GM12864 (cell line): ENCODE measurements around the gene DDT.

Experiments
- DNase-seq: peaks from one replicate; pipeline ENCODE4 v3.0.0-alpha.2; 2011; ENCODE audit warnings: low read depth
- H3K4me3 ChIP-seq: 2 replicates; pipeline ENCODE4 v1.5.1; 2011; ENCODE audit warnings: mild to moderate bottlenecking, low read depth, low read length, control low read depth
- TF ChIP-seq, protein P1 (sequence below): IDR thresholded peaks from 2 replicates; pipeline ENCODE4 v1.5.1; 2011; ENCODE audit warnings: low read depth, mild to moderate bottlenecking, moderate library complexity, low read length, control low read depth, inconsistent platforms; ENCODE audit errors: missing control alignments

DDT gene

GRCh38 chr22:24008381-24009226 lies 34.4 kb upstream of the DDT start:
- no peak overlapping the region for H3K4me3 ChIP-seq
- TF ChIP-seq, protein P1, sequence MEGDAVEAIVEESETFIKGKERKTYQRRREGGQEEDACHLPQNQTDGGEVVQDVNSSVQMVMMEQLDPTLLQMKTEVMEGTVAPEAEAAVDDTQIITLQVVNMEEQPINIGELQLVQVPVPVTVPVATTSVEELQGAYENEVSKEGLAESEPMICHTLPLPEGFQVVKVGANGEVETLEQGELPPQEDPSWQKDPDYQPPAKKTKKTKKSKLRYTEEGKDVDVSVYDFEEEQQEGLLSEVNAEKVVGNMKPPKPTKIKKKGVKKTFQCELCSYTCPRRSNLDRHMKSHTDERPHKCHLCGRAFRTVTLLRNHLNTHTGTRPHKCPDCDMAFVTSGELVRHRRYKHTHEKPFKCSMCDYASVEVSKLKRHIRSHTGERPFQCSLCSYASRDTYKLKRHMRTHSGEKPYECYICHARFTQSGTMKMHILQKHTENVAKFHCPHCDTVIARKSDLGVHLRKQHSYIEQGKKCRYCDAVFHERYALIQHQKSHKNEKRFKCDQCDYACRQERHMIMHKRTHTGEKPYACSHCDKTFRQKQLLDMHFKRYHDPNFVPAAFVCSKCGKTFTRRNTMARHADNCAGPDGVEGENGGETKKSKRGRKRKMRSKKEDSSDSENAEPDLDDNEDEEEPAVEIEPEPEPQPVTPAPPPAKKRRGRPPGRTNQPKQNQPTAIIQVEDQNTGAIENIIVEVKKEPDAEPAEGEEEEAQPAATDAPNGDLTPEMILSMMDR, result no peak
- no peak for DNase-seq

GRCh38 chr22:24008022-24008283 lies 33.7 kb upstream of the DDT start:
- no peak overlapping the region for H3K4me3 ChIP-seq
- TF ChIP-seq, protein P1, result no peak
- DNase-seq, result no peak

DNA sequence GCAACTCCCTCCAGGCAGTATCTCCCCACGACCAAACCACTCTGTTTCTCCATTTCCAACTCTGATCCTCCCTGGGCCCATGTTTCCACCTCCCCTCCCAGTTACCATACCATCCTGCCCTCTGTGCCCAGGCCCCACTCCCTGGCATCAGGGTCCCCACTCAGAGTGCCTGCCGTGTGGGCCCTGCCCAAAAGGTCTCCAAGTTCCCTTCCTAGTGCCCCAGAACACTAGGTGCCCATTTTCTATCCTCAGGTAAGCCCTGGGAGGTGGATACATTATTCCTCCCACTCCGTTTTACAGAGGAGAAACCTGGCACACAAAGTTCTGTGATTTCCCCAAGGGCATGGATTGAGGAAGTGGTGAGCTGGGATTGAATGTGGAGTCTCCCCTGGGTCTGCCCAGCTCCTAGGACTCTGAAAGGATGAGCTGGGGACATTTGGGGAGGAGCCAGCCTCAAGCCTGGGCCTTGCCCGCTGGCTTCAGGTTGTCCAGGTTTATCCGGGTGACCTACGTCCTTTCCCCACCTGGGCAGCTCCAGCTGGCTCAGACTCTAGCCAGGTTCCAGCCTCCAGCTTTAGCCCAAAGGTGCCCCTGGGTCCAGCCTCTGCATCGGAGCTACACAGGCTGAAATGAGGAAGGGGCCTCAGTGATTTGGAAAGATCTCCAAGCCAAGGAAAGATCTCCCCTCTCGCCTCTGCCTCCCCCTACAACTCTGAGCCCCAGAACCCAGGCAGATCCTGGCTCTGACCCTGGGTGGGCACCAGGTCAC lies 33.2 kb upstream of the DDT start:
- no peak overlapping the region for H3K4me3 ChIP-seq
- DNase-seq, result no peak
- TF ChIP-seq, protein P1, result no peak

DNA sequence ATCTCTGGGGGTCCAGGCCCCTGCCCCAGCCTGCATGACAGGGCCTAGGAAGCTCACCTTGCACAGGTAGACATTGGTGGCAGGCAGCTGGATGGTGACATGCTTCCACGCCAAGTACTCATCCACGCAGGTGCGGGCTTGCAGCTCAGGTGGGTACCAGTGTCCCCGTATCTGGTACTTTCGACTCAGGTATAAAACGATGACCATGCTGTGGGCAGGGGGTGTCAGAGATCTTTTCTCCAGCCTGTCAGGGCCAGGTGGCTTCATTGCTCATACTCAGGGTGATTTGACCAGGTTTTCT lies 32.6 kb upstream of the DDT start:
- H3K4me3 ChIP-seq, result no peak overlapping the region
- TF ChIP-seq, protein P1, result no peak
- DNase-seq, result no peak

DNA sequence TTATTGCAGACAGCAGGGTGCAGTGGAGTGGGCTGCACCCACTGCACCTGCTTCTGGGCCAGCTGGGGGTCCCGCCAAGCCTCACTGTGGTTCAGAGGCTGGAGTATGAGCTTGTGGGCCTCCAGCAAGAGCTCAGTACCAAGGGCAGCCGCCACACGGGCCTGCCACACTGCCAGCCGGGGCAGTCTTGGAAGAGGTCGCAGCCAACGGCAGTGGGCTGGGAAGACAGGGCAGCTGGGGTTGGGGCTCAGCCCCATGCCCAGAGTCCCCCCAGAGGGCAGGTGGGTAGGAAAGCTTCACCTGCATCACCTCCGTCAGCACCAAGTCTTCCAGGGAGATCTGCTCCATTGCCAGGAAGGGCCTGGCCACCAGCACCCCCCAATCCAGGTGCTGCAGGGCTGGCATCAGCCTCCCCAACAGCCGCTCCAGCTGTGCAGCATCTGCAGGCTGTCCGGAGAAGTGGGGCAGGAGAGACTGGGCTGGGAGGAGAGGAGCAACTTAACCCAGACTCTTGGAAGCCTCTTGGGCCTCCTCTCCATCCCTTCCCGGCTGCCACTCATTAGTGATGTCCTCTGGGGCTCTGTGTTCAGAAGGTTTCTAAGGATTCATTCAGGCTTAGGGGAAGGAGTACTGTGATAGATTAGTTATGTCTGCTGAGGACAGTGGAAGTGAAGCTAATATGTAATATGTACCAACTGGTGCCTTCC lies 32.1 kb upstream of the DDT start:
- H3K4me3 ChIP-seq, result no peak overlapping the region
- no peak for DNase-seq
- TF ChIP-seq, protein P1, result no peak

DNA sequence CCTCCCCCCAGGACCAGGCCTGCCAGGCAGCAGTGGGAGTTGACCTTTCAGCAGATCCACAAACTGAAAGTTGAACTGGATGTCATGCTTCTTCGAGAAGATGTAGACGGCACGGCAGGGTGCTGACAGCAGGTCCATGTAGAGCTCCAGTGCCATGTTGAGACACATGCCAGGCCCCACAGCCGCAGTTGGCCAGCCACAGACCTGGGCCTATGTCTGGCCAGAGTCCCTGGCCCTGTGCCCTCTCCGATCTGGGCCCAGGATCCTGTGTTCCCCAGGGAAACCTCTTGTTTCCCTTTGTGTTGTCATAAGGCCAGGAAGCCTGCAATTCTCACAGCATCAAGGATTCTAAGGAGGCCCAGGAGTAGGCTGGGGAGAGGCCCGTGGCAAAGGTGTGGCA lies 31.0 kb upstream of the DDT start, which contains the start of gene GSTT4:
Gene GSTT4, minus strand, starts transcription at position 253 of the 400 bp plus-strand sequence. Its CDS starts 97 bp downstream, at position 156.
- DNase-seq, result no peak
- TF ChIP-seq, protein P1, result no peak
- no peak within 1 kb of the TSS for H3K4me3 ChIP-seq
